GM23338 (cell line): ENCODE data around the gene WRAP53. TPM values are rescaled to one million over a fixed set of nuclear protein-coding genes. Genes with fewer than 3 reads are reported as not detected.

ENCODE experiments used
- ATAC-seq: fragments of 200-7000 bp; cut with Tn5 transposase; 3 replicates; pipeline ENCODE4 v1.9.1; 2020
- DNase-seq: peaks from one replicate; pipeline ENCODE4 v3.0.0-alpha.2; 2015; ENCODE audit warnings: low spot score
- H2AFZ ChIP-seq: fragments of 200-600 bp; sonication (generic); 2 replicates; pipeline ENCODE4 v1.8.0; 2016; ENCODE audit warnings: antibody characterized with exemption, mild to moderate bottlenecking, moderate library complexity
- H3F3A ChIP-seq: fragments of 200-600 bp; sonication (generic); replicated peaks from 2 replicates; pipeline ENCODE4 v1.8.0; 2017; ENCODE audit warnings: antibody characterized with exemption, mixed run types, low read depth
- H3K27ac ChIP-seq: fragments of 200-600 bp; sonication (generic); 2 replicates; pipeline ENCODE4 v1.6.1; 2016; ENCODE audit warnings: low read depth
- H3K27me3 ChIP-seq: fragments of 200-600 bp; sonication (generic); 2 replicates; pipeline ENCODE4 v1.8.0; 2016; ENCODE audit warnings: mild to moderate bottlenecking, mixed run types, moderate library complexity; ENCODE audit not compliant: insufficient read depth
- H3K36me3 ChIP-seq: fragments of 200-600 bp; sonication (generic); 2 replicates; pipeline ENCODE4 v1.8.0; 2016; ENCODE audit warnings: mild to moderate bottlenecking; ENCODE audit not compliant: insufficient read depth
- H3K4me1 ChIP-seq: fragments of 200-600 bp; sonication (generic); 2 replicates; pipeline ENCODE4 v1.8.0; 2016; ENCODE audit warnings: mild to moderate bottlenecking, moderate library complexity; ENCODE audit not compliant: insufficient read depth
- H3K4me2 ChIP-seq: fragments of 200-600 bp; sonication (generic); 2 replicates; pipeline ENCODE4 v1.7.1; 2017; ENCODE audit warnings: mixed run types
- H3K4me3 ChIP-seq: fragments of 200-600 bp; sonication (generic); 2 replicates; pipeline ENCODE4 v1.6.1; 2016; ENCODE audit warnings: mixed run types
- H3K79me2 ChIP-seq: fragments of 200-600 bp; sonication (generic); replicated peaks from 2 replicates; pipeline ENCODE4 v1.8.0; 2017; ENCODE audit warnings: mild to moderate bottlenecking; ENCODE audit not compliant: insufficient read depth
- H3K9me2 ChIP-seq: fragments of 200-600 bp; sonication (generic); 2 replicates; pipeline ENCODE4 v1.8.0; 2017; ENCODE audit not compliant: insufficient read depth
- H4K20me1 ChIP-seq: fragments of 200-600 bp; sonication (generic); replicated peaks from 2 replicates; pipeline ENCODE4 v1.8.0; 2017; ENCODE audit warnings: mild to moderate bottlenecking; ENCODE audit not compliant: insufficient read depth
- H3K27ac Mint-ChIP-seq: 2 replicates; pipeline ENCODE4 v1.8.0; 2020; ENCODE audit warnings: inconsistent platforms, mild to moderate bottlenecking, moderate library complexity, mixed read lengths
- H3K27me3 Mint-ChIP-seq: 3 replicates; pipeline ENCODE4 v1.8.0; 2022; ENCODE audit warnings: low read depth, mild to moderate bottlenecking, moderate library complexity, mixed read lengths, inconsistent platforms; ENCODE audit not compliant: insufficient read depth, poor library complexity
- H3K36me3 Mint-ChIP-seq: 3 replicates; pipeline ENCODE4 v1.8.0; 2021; ENCODE audit warnings: low read depth, mild to moderate bottlenecking, inconsistent platforms, moderate library complexity, mixed read lengths
- H3K4me1 Mint-ChIP-seq: 3 replicates; pipeline ENCODE4 v1.8.0; 2020; ENCODE audit warnings: mild to moderate bottlenecking, inconsistent platforms, mixed read lengths
- H3K4me3 Mint-ChIP-seq: 3 replicates; pipeline ENCODE4 v1.8.0; 2021; ENCODE audit warnings: moderate library complexity, mild to moderate bottlenecking, inconsistent platforms, mixed read lengths
- H3K9me3 Mint-ChIP-seq: 3 replicates; pipeline ENCODE4 v1.8.0; 2020; ENCODE audit warnings: moderate library complexity, mild to moderate bottlenecking, inconsistent platforms, mixed read lengths
- CREB1 ChIP-seq: fragments of 250-450 bp; sonication (Bioruptor Pico); IDR thresholded peaks from 2 replicates; pipeline ENCODE4 v1.5.0; 2020; ENCODE audit warnings: low read depth, mild to moderate bottlenecking, moderate library complexity
- ETS1 ChIP-seq: IDR thresholded peaks from 2 replicates; pipeline ENCODE4 v1.6.1; 2016; ENCODE audit warnings: antibody characterized with exemption
- EZH2 ChIP-seq: fragments of 200-600 bp; sonication (generic); IDR thresholded peaks from one replicate; pipeline ENCODE4 v1.8.0; 2017; ENCODE audit warnings: antibody characterized with exemption, mild to moderate bottlenecking, low read depth; ENCODE audit not compliant: unreplicated experiment
- JUNB ChIP-seq: IDR thresholded peaks from one replicate; pipeline ENCODE4 v1.6.1; 2016; ENCODE audit warnings: antibody characterized with exemption; ENCODE audit not compliant: unreplicated experiment
- NANOG ChIP-seq: IDR thresholded peaks from 2 replicates; pipeline ENCODE4 v1.6.1; 2016; ENCODE audit warnings: antibody characterized with exemption, borderline replicate concordance
- POLR2AphosphoS5 ChIP-seq: IDR thresholded peaks from 2 replicates; pipeline ENCODE4 v1.6.1; 2016; ENCODE audit warnings: antibody characterized with exemption, low read depth
- ZNF331 ChIP-seq: fragments of 250-450 bp; sonication (Bioruptor Pico); IDR thresholded peaks from 2 replicates; pipeline ENCODE4 v1.5.0; 2020; ENCODE audit warnings: low read depth, mild to moderate bottlenecking, moderate library complexity
- ZNF462 ChIP-seq: fragments of 250-450 bp; sonication (Bioruptor Pico); IDR thresholded peaks from 2 replicates; pipeline ENCODE4 v1.5.0; 2020; ENCODE audit warnings: mild to moderate bottlenecking, moderate library complexity
- polyA plus RNA-seq: library from polyadenylated mRNA; unstranded; fragments of >200 nt; fragmentation: Nextera tagmentation; extraction: Ambion mirVana; gene quantifications from 2 replicates; pipeline ENCODE4 v1.2.1, GENCODE V29; 2016
- total RNA-seq: library from RNA; depleted of rRNA; stranded (reverse); fragments of >200 nt; shearing (Covaris generic); gene quantifications from 2 replicates; pipeline ENCODE4 v1.2.3, GENCODE V29; 2014
- TF ChIP-seq, protein P1 (sequence below), 2 experiments: fragments of 200-600 bp in 1 of 2; sonication (generic) in 1 of 2; conservative IDR thresholded peaks; 2 replicates each; pipeline versions ENCODE4 v1.5.1 to v1.6.1; 2016 to 2017; ENCODE audit warnings: antibody characterized with exemption in 2 of 2, low read depth in 2 of 2, mild to moderate bottlenecking in 2 of 2, moderate library complexity in 1 of 2

Gene WRAP53
- total and polyA plus RNA-seq, 2 experiments from 2014 or later = 28.1 to 33.3 TPM

DNA sequence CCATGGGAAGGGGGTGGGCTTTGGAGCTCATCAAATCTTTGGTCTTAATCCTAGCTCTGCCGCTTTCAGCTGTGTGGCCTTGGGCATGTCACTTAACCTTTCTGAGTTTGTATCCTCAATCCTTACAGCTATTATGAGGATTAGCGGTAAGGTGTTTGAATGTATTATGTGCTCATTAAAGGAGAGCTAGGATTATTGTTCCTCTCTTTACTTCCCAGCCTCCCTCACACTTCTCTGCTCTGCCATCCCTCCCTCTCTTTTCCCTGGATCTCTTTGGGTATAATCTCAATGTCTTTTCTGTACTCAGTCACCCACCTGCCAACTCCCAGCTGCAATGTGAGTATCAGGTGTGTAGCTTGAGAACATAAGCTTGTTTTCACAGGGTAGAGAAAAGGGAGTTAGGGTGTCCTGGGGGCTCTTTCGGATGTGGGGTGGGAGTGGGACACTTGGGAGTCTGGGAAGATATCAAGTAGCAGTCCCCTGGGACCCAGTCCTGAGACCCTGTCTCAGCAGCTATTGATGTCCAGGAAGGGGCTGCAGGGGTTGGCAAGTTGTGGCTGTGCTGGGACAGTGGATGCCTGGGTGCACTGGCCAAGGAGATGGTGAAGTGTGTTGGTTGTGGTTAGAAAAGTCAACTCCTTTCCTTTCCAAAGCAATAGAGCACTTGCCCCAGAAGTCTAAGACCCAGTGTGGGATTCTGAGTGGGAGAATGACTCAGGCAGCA, 18.5 kb downstream of the WRAP53 start:
- H2AFZ ChIP-seq = no peak overlapping the region
- ATAC-seq (no peak), DNase-seq (no peak)
- Mint-ChIP-seq H3K4me3 (peak overlapping the region; percentile 79), H3K27me3 (peaks cover 19% of the 10 kb centered on the region), H3K27ac (no peak overlapping the region), H3K9me3 (no peaks in the 10 kb centered on the region), H3K36me3 (peaks cover 7% of the 10 kb centered on the region; the same call in 1 of the 3 replicates), H3K4me1 (peaks cover 41% of the 10 kb centered on the region)
- peak overlapping the region; percentile 89 for H3K4me3 ChIP-seq
- peaks cover 28% of the 10 kb centered on the region for H3K4me1 ChIP-seq
- no peak for TF ChIP-seq JUNB
- TF ChIP-seq ZNF462 (CRISPR knock-in tag) = no peak
- no peak for TF ChIP-seq EZH2
- no peak for TF ChIP-seq ZNF331 (CRISPR knock-in tag)
- TF ChIP-seq, protein P1, sequence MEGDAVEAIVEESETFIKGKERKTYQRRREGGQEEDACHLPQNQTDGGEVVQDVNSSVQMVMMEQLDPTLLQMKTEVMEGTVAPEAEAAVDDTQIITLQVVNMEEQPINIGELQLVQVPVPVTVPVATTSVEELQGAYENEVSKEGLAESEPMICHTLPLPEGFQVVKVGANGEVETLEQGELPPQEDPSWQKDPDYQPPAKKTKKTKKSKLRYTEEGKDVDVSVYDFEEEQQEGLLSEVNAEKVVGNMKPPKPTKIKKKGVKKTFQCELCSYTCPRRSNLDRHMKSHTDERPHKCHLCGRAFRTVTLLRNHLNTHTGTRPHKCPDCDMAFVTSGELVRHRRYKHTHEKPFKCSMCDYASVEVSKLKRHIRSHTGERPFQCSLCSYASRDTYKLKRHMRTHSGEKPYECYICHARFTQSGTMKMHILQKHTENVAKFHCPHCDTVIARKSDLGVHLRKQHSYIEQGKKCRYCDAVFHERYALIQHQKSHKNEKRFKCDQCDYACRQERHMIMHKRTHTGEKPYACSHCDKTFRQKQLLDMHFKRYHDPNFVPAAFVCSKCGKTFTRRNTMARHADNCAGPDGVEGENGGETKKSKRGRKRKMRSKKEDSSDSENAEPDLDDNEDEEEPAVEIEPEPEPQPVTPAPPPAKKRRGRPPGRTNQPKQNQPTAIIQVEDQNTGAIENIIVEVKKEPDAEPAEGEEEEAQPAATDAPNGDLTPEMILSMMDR (conservative IDR thresholded peaks at IDR 0.05; ENCODE audit: low read depth in 2 of 2) = no peak
- no peak for TF ChIP-seq POLR2AphosphoS5
- TF ChIP-seq NANOG = no peak
- no peak for TF ChIP-seq CREB1 (CRISPR knock-in tag)
- TF ChIP-seq ETS1 = no peak
- 0 out of 2 replicates have a peak, but pooled peaks cover 20% of the 10 kb centered on the region for H3F3A ChIP-seq
- no peaks in the 10 kb centered on the region for H3K79me2 ChIP-seq
- no peak overlapping the region for H3K27ac ChIP-seq
- 0 out of 2 replicates have a peak, but pooled peaks cover 8% of the 10 kb centered on the region for H3K9me2 ChIP-seq
- no peaks in the 10 kb centered on the region; the same call in 1 of the 2 replicates for H4K20me1 ChIP-seq
- H3K4me2 ChIP-seq = peak overlapping the region; percentile 97; the same call in 1 of the 2 replicates
- no peaks in the 10 kb centered on the region for H3K36me3 ChIP-seq
- H3K27me3 ChIP-seq = peaks cover 11% of the 10 kb centered on the region
